Calu3 (cell line): ENCODE measurements around the gene SHTN1. TPM values are rescaled to one million over a fixed set of nuclear protein-coding genes. Genes with fewer than 3 reads are reported as not detected.

Experiments used
- BruUV-seq: library from RNA; stranded (reverse); fragments of 400-500 nt; replicated peaks from 2 replicates; lab custom pipeline; 2021; lab: Mats Ljungman, UMichigan
- CTCF ChIA-PET: fragments of 300-600 bp; sonication (Branson Sonifier 250); formaldehyde crosslinking; loops from one replicate; lab custom pipeline; 2022; ENCODE audit warnings: antibody characterized with exemption; lab: Charles Lee
- DNase-seq: peaks from one replicate; pipeline ENCODE4 v3.0.0; 2022
- H3K27ac Mint-ChIP-seq: one replicate; pipeline ENCODE4 v1.8.0; 2022; ENCODE audit warnings: mixed read lengths; ENCODE audit not compliant: unreplicated experiment
- H3K27me3 Mint-ChIP-seq: one replicate; pipeline ENCODE4 v1.8.0; 2022; ENCODE audit warnings: mixed read lengths; ENCODE audit not compliant: unreplicated experiment
- H3K36me3 Mint-ChIP-seq: one replicate; pipeline ENCODE4 v1.8.0; 2022; ENCODE audit warnings: mild to moderate bottlenecking, moderate library complexity, mixed read lengths; ENCODE audit not compliant: insufficient read depth, unreplicated experiment
- H3K4me1 Mint-ChIP-seq: one replicate; pipeline ENCODE4 v1.8.0; 2022; ENCODE audit warnings: mild to moderate bottlenecking, low read depth, mixed read lengths; ENCODE audit not compliant: unreplicated experiment
- H3K4me3 Mint-ChIP-seq: one replicate; pipeline ENCODE4 v1.8.0; 2022; ENCODE audit warnings: mild to moderate bottlenecking, low read depth, moderate library complexity, mixed read lengths; ENCODE audit not compliant: unreplicated experiment
- H3K9me3 Mint-ChIP-seq: one replicate; pipeline ENCODE4 v1.8.0; 2022; ENCODE audit warnings: low read depth, mixed read lengths; ENCODE audit not compliant: unreplicated experiment
- intact Hi-C: fragments of 100-400 bp; cut with micrococcal nuclease; formaldehyde crosslinking; loops from one replicate; pipeline ENCODE4 v1.10.0; 2022; ENCODE audit not compliant: unreplicated experiment
- total RNA-seq: library from RNA; stranded (reverse); gene quantifications from 2 replicates; pipeline ENCODE4 v1.2.3, GENCODE V29; 2022
- TF ChIP-seq, protein P1 (sequence below): fragments of 200-600 bp; IDR thresholded peaks from one replicate; pipeline ENCODE4 v1.8.0; 2022; ENCODE audit warnings: antibody characterized with exemption; ENCODE audit not compliant: unreplicated experiment

The SHTN1 gene
- total RNA-seq, 1 experiment from 2014 or later, result 32.3 TPM

DNA sequence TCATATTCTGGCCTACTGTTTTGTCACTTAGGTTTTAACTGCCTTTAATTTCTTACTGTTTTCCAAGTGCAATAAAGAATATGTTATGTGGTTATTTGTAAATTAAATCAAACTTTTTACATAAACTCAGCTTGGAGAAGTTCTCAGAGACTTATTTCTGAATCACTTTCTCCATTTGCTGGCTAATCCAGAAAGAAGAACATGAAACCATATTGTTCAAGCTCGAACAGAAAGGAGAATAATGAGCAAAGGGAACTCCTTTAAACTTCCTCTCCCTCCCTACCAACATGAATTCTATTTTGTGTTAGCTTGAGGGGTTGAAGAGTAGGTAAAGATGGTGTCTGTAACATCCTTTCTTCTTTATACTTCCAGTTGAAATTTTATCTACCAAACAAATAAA lies 52.3 kb downstream of the SHTN1 start:
- H3K27ac Mint-ChIP-seq, result no peak overlapping the region
- BruUV-seq, result no TSS peak
- H3K9me3 Mint-ChIP-seq, result no peaks in the 10 kb centered on the region
- CTCF ChIA-PET, result no interaction called here
- no peaks in the 10 kb centered on the region for H3K27me3 Mint-ChIP-seq
- H3K4me1 Mint-ChIP-seq, result peaks cover 10% of the 10 kb centered on the region
- H3K4me3 Mint-ChIP-seq, result no peak overlapping the region
- DNase-seq, result no peak
- TF ChIP-seq, protein P1, sequence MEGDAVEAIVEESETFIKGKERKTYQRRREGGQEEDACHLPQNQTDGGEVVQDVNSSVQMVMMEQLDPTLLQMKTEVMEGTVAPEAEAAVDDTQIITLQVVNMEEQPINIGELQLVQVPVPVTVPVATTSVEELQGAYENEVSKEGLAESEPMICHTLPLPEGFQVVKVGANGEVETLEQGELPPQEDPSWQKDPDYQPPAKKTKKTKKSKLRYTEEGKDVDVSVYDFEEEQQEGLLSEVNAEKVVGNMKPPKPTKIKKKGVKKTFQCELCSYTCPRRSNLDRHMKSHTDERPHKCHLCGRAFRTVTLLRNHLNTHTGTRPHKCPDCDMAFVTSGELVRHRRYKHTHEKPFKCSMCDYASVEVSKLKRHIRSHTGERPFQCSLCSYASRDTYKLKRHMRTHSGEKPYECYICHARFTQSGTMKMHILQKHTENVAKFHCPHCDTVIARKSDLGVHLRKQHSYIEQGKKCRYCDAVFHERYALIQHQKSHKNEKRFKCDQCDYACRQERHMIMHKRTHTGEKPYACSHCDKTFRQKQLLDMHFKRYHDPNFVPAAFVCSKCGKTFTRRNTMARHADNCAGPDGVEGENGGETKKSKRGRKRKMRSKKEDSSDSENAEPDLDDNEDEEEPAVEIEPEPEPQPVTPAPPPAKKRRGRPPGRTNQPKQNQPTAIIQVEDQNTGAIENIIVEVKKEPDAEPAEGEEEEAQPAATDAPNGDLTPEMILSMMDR, result no peak
- no peaks in the 10 kb centered on the region for H3K36me3 Mint-ChIP-seq
- intact Hi-C loops, result no loop called here

DNA sequence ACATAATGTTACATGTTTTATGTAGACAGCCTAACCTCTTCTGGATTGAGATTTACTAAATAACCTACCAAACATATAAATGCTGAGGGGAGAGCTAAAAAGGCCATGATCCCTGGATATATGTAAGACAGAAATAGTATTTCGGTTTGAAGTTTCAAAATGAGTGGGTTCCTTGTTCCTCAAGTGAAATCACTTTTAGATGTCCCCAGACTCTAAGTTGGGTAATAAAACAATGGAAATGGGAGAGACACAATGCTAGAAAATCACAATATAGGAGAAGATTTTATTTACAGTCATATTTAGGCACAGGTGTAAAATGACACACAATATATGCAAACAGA lies 56.5 kb downstream of the SHTN1 start:
- peak overlapping the region; percentile 84 for H3K27ac Mint-ChIP-seq
- CTCF ChIA-PET, result interaction anchor here (2.0 kb wide), 1 partner anchor 219 kb away, joined by 7 read pairs; no protein-coding TSS in a partner anchor

DNA sequence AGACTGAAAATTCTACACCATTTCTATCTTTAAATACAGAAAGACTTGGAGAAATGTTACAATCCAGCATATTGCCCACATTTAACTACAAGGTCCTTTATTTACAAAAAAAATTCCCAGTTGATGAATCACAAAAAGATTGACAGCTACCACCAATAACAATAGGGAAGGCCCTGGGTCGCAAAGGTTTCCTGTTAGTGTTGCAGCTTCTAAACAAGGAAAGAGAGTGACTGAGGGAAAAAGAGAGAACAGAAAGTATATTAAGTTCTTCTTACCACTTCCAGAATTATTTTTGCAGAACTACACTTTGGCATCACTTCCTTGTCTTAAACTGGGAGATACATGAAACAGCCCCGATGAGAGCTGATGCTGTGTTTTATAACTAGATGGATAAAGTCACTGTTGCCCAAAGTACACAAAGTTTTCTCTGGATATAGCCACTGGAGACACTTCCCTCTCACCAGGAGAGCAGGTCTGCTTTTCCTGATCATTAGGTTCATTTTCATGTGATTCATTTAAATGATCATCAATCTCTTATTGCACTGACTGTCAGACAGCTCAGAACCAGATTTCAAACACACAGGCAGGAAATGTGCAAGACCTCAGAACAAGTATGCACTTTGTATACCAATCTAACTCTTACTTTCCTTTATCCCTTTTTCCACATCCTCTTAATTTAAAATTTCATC lies 57.0 kb downstream of the SHTN1 start:
- no peak overlapping the region for H3K4me3 Mint-ChIP-seq
- intact Hi-C loops, result loop anchor here (5.0 kb wide), 1 partner anchor 224 kb away; no protein-coding TSS in a partner anchor
- H3K27ac Mint-ChIP-seq, result peak overlapping the region; percentile 84

More for the DNA sequence above, 56.5 kb downstream of the SHTN1 start:
- no peak for DNase-seq
- Mint-ChIP-seq H3K4me1 (peaks cover 18% of the 10 kb centered on the region), H3K36me3 (no peaks in the 10 kb centered on the region), H3K27me3 (no peaks in the 10 kb centered on the region), H3K4me3 (no peak overlapping the region), H3K9me3 (no peaks in the 10 kb centered on the region)
- intact Hi-C loops, result loop anchor here (5.0 kb wide), 1 partner anchor 224 kb away; no protein-coding TSS in a partner anchor
- TF ChIP-seq, protein P1, result no peak
- BruUV-seq, result no TSS peak

DNA sequence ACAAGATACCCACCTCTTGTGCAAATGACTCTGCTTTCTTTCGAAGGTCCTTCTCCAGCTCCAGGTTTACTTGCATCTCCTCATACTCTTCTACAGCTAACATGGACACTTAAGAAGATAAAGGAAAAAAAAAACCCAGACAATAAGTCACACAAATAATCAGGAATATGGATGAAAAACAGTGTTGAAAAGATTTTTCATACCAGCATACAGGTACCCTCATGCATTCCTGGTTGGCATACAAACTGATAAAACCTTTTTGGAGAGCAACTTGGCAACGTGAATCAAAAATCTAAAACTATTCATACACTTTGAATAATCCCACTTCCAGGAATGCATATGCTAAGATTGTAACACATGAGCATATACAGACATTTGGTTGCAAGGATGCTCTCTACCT lies 60.1 kb downstream of the SHTN1 start:
- Mint-ChIP-seq H3K4me3 (no peak overlapping the region), H3K27me3 (no peaks in the 10 kb centered on the region), H3K36me3 (no peaks in the 10 kb centered on the region), H3K9me3 (no peaks in the 10 kb centered on the region), H3K4me1 (peaks cover 18% of the 10 kb centered on the region), H3K27ac (no peak overlapping the region)
- TF ChIP-seq, protein P1, result no peak
- intact Hi-C loops, result loop anchor here (5.0 kb wide), 1 partner anchor 227 kb away; no protein-coding TSS in a partner anchor
- BruUV-seq, result no TSS peak
- CTCF ChIA-PET, result no interaction called here
- DNase-seq, result no peak

More for the DNA sequence above, 57.0 kb downstream of the SHTN1 start:
- Mint-ChIP-seq H3K4me1 (peaks cover 18% of the 10 kb centered on the region), H3K9me3 (no peaks in the 10 kb centered on the region), H3K36me3 (no peaks in the 10 kb centered on the region), H3K27me3 (no peaks in the 10 kb centered on the region)
- BruUV-seq, result no TSS peak
- DNase-seq, result peak; percentile 16
- CTCF ChIA-PET, result interaction anchor here (0.5 to 2.0 kb wide), 3 partner anchors 57 to 220 kb away, joined by 3 to 7 read pairs (median 3); partner anchors contain the start of gene SHTN1
- TF ChIP-seq, protein P1, result no peak
